Measurements from ENCODE around the gene CCDC88B. TPM values are rescaled to one million over a fixed set of nuclear protein-coding genes. Genes with fewer than 3 reads are reported as not detected.

Gene CCDC88B, protein sequence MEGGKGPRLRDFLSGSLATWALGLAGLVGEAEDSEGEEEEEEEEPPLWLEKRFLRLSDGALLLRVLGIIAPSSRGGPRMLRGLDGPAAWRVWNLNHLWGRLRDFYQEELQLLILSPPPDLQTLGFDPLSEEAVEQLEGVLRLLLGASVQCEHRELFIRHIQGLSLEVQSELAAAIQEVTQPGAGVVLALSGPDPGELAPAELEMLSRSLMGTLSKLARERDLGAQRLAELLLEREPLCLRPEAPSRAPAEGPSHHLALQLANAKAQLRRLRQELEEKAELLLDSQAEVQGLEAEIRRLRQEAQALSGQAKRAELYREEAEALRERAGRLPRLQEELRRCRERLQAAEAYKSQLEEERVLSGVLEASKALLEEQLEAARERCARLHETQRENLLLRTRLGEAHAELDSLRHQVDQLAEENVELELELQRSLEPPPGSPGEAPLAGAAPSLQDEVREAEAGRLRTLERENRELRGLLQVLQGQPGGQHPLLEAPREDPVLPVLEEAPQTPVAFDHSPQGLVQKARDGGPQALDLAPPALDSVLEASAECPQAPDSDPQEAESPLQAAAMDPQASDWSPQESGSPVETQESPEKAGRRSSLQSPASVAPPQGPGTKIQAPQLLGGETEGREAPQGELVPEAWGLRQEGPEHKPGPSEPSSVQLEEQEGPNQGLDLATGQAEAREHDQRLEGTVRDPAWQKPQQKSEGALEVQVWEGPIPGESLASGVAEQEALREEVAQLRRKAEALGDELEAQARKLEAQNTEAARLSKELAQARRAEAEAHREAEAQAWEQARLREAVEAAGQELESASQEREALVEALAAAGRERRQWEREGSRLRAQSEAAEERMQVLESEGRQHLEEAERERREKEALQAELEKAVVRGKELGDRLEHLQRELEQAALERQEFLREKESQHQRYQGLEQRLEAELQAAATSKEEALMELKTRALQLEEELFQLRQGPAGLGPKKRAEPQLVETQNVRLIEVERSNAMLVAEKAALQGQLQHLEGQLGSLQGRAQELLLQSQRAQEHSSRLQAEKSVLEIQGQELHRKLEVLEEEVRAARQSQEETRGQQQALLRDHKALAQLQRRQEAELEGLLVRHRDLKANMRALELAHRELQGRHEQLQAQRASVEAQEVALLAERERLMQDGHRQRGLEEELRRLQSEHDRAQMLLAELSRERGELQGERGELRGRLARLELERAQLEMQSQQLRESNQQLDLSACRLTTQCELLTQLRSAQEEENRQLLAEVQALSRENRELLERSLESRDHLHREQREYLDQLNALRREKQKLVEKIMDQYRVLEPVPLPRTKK (N-terminal part only)
- total RNA-seq (2011; cell fraction: chromatin; rRNA removed; ENCODE audit: low replicate concordance): 6.1 and 13.7 TPM in 2 replicates
- total RNA-seq (2011; cell fraction: nucleolus; rRNA removed): 8.7 and 12.0 TPM in 2 replicates
- 7.3 and 11.5 TPM in 2 replicates for total RNA-seq (2011; cell fraction: nucleoplasm; rRNA removed)
- total RNA-seq (2014; rRNA removed) (15.2 and 16.1 TPM in 2 replicates), total RNA-seq (2014; rRNA removed; fragmentation: Illumina TruSeq; extraction: Trizol) (2.7 and 4.7 TPM in 2 replicates), total RNA-seq (2015; rRNA removed; fragmentation: Illumina TruSeq; extraction: Trizol) (10.3 and 12.1 TPM in 2 replicates), total RNA-seq (2021) (11.9 and 13.0 TPM in 2 replicates), polyA plus RNA-seq (2011; rRNA removed) (5.2 and 10.7 TPM in 2 replicates), polyA plus RNA-seq (2014; fragmentation: Illumina TruSeq; extraction: Trizol) (7.9 and 13.4 TPM in 2 replicates), polyA plus RNA-seq (2014; fragmentation: Nextera tagmentation; extraction: Ambion mirVana) (1 to 10 TPM in 1 of 2 experiments, under 1 TPM in 1; 0.13 to 1.7 TPM), polyA plus RNA-seq (2014; rRNA removed) (16.3 and 18.1 TPM in 2 replicates), polyA minus RNA-seq (2011; rRNA and poly(A)+ RNA removed) (1.2 and 1.5 TPM in 2 replicates), Bru-seq, nascent RNA (percentile 41 among the genes with signal in this experiment), BruChase-seq, experiment 1, labeled RNA remaining after a 2-hour chase (percentile 38 among the genes with signal in this experiment), BruChase-seq, experiment 2, labeled RNA remaining after a 6-hour chase (percentile 46 among the genes with signal in this experiment)
- polyA plus RNA-seq (2011; cell fraction: cytosol; rRNA removed): 10.3 and 16.8 TPM in 2 replicates
- 13.5 and 14.6 TPM in 2 replicates for polyA plus RNA-seq (2011; cell fraction: nucleus; rRNA removed)
- 10.6 and 21.0 TPM in 2 replicates for polyA plus RNA-seq (2012)
- polyA minus RNA-seq (2011; cell fraction: cytosol; rRNA and poly(A)+ RNA removed): 2.2 and 7.0 TPM in 2 replicates
- 2.2 and 5.9 TPM in 2 replicates for polyA minus RNA-seq (2011; cell fraction: nucleus; rRNA and poly(A)+ RNA removed)
- long read RNA-seq, experiment 1, transcript CCDC88B-205 (2 exons, 779 nt): major isoform, 5 of 8 reads
- long read RNA-seq, experiment 1, partial matches to known transcripts: 2 of 8 reads
- long read RNA-seq, experiment 1, other reads (novel, unspliced or antisense): 1 of 8 reads
- long read RNA-seq, experiment 2, transcript CCDC88B-205 (2 exons, 779 nt): major isoform, 9 of 15 reads
- long read RNA-seq, experiment 2, partial matches to known transcripts: 4 of 15 reads
- long read RNA-seq, experiment 2, other reads (novel, unspliced or antisense): 2 of 15 reads
- long read RNA-seq, experiment 3, transcript CCDC88B-205 (2 exons, 779 nt): major isoform, 6 of 6 reads
- long read RNA-seq, experiment 3, partial matches to known transcripts: 0 of 6 reads
- long read RNA-seq, experiment 3, other reads (novel, unspliced or antisense): 0 of 6 reads

DNA sequence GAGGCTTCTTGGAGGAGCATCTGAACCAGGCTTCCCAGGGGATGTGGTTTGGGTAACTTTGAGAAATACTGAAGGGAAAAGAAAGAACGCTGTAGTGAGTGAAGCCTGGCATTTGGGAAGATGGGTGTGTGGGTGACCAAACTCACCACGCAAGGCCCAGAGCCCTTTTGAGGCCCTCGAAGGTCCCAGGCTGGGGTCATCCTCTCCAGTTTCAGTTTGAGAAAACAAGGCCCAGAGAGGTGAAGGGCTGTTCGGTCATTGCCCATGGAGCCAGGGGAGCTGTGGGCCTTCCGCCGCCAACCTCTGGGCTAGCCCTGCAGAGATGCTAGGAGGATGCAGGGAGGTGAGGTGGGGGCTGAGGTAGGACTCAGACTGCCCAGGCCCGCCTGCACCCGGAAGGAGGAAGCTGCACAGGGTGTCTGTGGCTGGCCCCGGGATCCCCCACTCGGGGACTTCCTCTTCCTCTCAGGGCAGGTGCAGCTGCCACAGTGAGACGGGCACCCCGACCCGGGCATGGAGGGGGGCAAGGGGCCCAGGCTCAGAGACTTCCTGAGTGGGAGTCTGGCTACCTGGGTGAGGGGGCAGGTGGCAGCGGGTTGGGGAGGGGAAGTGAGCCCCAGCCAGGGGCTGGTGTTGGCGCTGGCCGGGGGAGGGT, at the start of gene CCDC88B:
Gene CCDC88B, plus strand, starts transcription at position 451 of the 655 bp plus-strand sequence. Its CDS starts 63 bp downstream, at position 514.
- no peak for FAIRE-seq
- CTCF ChIA-PET (ENCODE audit: low intra/inter-chr PET ratio): no interaction called here
- Histone ChIP-seq H4K20me1 (replicated peaks; ENCODE audit: control insufficient read depth, insufficient read depth, low read length) (no peaks in the 10 kb centered on the region; the same call in 1 of the 2 replicates), H2AFZ (ENCODE audit: low read depth, low read length) (peak within 1 kb of the TSS; percentile 86), H3K36me3 (ENCODE audit: control insufficient read depth, insufficient read depth, low read length) (no peaks in the 10 kb centered on the region), H3K79me2 (ENCODE audit: control insufficient read depth, insufficient read depth, low read length) (no peaks in the 10 kb centered on the region), H3K9me1 (ENCODE audit: control insufficient read depth, insufficient read depth, low read length) (no peaks in the 10 kb centered on the region), H3K27me3 (ENCODE audit: control insufficient read depth in 2 of 2, insufficient read depth in 2 of 2, low read length in 2 of 2) (no peaks in the 10 kb centered on the region), H3K4me1 (replicated peaks in 1 of 2; ENCODE audit: control insufficient read depth in 2 of 2, insufficient read depth in 2 of 2, low read length in 2 of 2) (peaks cover 33 to 68% of the 10 kb centered on the region in 2 experiments), H3K9ac (ENCODE audit: insufficient read depth in 1 of 2, low read depth in 2 of 2, low read length in 2 of 2) (peak within 1 kb of the TSS; percentile 36 to 77; a peak in 3 of 4 replicates), H3K4me3 (peak within 1 kb of the TSS; percentile 28), H3K27ac (ENCODE audit: extremely low read depth, low read depth, low read length) (no peak within 1 kb of the TSS; the same call in 2 of the 3 replicates), H3K4me2 (ENCODE audit: insufficient read depth, low read length) (peak within 1 kb of the TSS; percentile 75), H3K9me3 (replicated peaks; ENCODE audit: control insufficient read depth, insufficient read depth, low read depth, low read length) (no peaks in the 10 kb centered on the region)
- no peak for DNase-seq (ENCODE audit: extremely low read depth in 1 of 4, low spot score in 3 of 4)
- TF ChIP-seq, protein P1, sequence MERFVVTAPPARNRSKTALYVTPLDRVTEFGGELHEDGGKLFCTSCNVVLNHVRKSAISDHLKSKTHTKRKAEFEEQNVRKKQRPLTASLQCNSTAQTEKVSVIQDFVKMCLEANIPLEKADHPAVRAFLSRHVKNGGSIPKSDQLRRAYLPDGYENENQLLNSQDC (CRISPR knock-in tag; IDR thresholded peaks at IDR 0.05): no peak
- TF ChIP-seq, protein P2, sequence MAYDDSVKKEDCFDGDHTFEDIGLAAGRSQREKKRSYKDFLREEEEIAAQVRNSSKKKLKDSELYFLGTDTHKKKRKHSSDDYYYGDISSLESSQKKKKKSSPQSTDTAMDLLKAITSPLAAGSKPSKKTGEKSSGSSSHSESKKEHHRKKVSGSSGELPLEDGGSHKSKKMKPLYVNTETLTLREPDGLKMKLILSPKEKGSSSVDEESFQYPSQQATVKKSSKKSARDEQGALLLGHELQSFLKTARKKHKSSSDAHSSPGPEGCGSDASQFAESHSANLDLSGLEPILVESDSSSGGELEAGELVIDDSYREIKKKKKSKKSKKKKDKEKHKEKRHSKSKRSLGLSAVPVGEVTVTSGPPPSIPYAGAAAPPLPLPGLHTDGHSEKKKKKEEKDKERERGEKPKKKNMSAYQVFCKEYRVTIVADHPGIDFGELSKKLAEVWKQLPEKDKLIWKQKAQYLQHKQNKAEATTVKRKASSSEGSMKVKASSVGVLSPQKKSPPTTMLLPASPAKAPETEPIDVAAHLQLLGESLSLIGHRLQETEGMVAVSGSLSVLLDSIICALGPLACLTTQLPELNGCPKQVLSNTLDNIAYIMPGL (CRISPR knock-in tag; IDR thresholded peaks at IDR 0.05): no peak
- TF ChIP-seq NFE2L1 (tag; IDR thresholded peaks at IDR 0.05; ENCODE audit: borderline replicate concordance, low read depth) (no peak), KAT7 (CRISPR knock-in tag; IDR thresholded peaks at IDR 0.05; ENCODE audit: borderline replicate concordance) (0 out of 2 replicates have a peak, but pooled peaks have one; percentile 38), GABPB1 (CRISPR knock-in tag; IDR thresholded peaks at IDR 0.05) (peak; percentile 33; the same call in 1 of the 2 replicates), SPI1 (IDR thresholded peaks at IDR 0.05; ENCODE audit: borderline replicate concordance, low read depth, low read length) (peak; percentile 55; the same call in 1 of the 2 replicates)
- WGBS (ENCODE audit: insufficient coverage, low coverage, missing lambda C conversion rate): 55% methylated on average over 16 of the region's 16 CpGs
- in situ Hi-C loops (cut with MboI) (no loop called here), intact Hi-C loops (cut with micrococcal nuclease) (no loop called here)
- no TSS peak for BruUV-seq (replicated peaks)
- ATAC-seq: no peak
- POLR2A ChIA-PET: interaction anchor here (1.4 kb wide), 2 partner anchors 16 to 22 kb away, joined by 3 to 4 read pairs; partner anchors contain the start of genes PRDX5 and TRMT112
